ENCODE data around the gene B3GNT7. TPM values are rescaled to one million over a fixed set of nuclear protein-coding genes. Genes with fewer than 3 reads are reported as not detected.
"Not testable (repeated sequence)": the region's sequence is repeated elsewhere in the genome, so short reads cannot be mapped to it uniquely, and the experiment has no call there.

The B3GNT7 gene
- total RNA-seq, 3 donors from 2014 or later: 0.24 to 0.46 (median 0.40) TPM

DNA sequence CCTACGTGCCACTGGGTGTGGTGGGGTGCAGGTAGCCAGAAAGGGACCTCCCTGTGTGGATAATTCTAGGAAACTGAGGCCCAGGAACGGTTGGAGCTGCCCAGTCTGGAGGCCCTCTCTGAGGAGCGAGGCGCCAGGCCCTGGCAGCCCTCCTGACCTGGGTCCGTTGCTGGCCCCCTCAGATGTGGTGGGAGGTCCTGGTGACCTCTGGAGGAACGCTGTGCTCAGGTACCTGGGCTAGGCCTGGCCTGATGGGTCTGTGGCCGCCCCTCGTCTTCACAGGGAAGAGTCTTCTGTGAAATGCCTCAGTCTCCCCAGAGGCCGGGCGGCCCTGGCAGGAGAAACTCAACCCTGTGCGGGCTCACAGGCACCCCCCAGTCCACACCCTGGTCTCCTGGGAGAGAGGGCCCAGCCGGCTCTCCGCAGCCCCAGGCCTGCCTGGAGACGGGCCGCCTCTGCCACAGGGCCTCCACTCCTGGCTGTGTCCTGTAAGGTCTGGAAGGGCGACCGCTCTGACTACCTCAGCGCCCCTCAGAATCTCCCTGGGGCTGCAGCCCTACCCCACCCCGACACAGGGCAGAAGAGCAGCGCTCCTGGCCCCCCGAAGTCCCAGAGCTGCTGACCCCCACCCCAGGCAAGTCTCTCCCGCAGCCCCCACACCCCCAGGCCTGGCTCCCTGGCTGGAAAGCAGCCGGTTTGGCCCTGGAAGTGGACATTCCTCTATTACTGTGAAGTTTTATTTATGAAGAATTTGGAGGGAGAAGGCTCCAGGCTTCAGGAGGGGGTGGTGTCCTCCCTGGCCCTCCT lies 3.7 kb downstream of the B3GNT7 start:
- Mint-ChIP-seq H3K4me1 (ENCODE audit: low read depth) (peaks cover 13% of the 10 kb centered on the region), H3K36me3 (ENCODE audit: insufficient read depth) (no peaks in the 10 kb centered on the region), H3K9me3 (no peaks in the 10 kb centered on the region), H3K27me3 (ENCODE audit: low read depth) (peaks cover 24% of the 10 kb centered on the region), H3K4me3 (no peak overlapping the region)
- DNase-seq (no peak), ATAC-seq (no peak)

DNA sequence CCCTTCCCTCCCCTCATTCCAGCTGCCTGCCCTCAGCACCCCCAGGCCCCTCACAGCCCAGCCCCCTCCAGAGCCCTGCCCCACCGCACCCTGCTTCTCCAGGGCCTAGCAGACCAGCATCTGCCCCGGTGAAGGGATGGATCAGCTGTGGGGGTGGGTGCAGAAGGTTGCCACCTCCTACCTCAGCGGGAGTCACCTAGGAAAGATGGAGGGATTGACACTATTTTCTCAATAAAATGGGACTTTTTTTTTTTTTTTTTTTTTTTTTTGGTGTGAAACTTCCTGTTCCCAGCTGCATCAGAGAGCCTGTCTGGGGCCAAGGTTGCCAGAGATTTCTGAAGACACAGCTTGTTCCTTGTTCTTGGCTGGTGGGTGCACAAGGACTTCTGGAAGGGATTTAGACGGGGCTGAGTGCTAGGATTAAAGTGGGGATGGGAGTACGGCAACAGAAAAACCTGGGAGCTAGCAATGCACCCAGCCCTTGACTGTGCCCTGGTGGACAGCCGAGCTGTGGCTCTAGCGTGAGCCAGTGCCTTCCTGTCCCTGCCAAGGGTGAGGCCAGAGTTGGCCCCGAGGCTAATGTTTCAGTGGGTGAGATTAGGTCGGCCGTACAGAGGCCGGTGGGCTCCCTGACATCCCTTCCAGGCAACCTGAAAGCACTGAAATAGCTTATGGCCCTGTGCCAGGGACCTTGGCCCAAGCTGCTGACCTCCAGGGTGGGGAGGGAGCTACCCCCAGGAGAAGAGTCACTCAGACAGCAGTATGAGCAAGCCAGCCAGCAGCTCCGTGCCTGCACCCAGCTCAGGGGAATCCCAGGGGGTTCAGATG lies 4.6 kb downstream of the B3GNT7 start:
- peaks cover 6% of the 10 kb centered on the region for H3K4me1 Mint-ChIP-seq (ENCODE audit: low read depth)
- no peaks in the 10 kb centered on the region for H3K36me3 Mint-ChIP-seq (ENCODE audit: insufficient read depth)
- ATAC-seq (no peak), DNase-seq (no peak)
- H3K4me3 Mint-ChIP-seq: no peak overlapping the region
- no peaks in the 10 kb centered on the region for H3K9me3 Mint-ChIP-seq
- peaks cover 17% of the 10 kb centered on the region for H3K27me3 Mint-ChIP-seq (ENCODE audit: low read depth)

DNA sequence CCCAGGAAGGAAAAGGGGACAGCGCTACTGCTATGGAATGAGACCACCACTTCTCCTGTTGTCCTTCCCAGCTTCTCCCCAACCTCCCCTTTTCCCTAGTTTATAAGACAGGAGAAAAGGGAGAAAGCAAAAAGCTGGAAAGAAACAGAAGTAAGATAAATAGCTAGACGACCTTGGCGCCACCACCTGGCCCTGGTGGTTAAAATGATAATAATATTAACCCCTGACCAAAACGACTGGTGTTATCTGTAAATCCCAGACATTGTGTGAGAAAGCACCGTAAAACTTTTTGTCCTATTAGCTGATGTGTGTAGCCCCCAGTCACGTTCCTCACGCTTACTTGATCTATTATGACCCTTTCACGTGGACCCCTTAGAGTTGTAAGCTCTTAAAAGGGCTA lies 5.2 kb downstream of the B3GNT7 start:
- not testable (repeated sequence) for H3K9me3 Mint-ChIP-seq; H3K4me1 Mint-ChIP-seq (ENCODE audit: low read depth); H3K36me3 Mint-ChIP-seq (ENCODE audit: insufficient read depth); ATAC-seq; H3K4me3 Mint-ChIP-seq; DNase-seq
- peaks cover 15% of the 10 kb centered on the region for H3K27me3 Mint-ChIP-seq (ENCODE audit: low read depth)

DNA sequence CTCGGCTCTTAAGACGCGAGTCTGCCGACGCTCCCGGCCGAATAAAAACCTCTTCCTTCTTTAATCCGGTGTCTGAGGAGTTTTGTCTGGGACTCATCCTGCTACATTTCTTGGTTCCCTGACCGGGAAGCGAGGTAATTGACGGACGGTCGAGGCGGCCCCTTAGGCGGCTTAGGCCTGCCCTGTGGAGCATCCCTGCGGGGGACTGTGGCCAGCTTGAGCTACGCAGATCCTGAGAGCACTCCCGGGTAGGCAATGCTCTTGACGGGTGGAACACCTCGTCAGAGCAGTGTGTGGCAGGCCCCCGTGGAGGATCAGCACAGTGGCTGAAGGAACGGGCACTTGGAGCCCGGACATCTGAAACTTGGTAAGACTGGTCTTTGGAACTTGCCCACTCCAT lies 5.6 kb downstream of the B3GNT7 start:
- H3K36me3 Mint-ChIP-seq (ENCODE audit: insufficient read depth); DNase-seq; H3K9me3 Mint-ChIP-seq; ATAC-seq; H3K4me3 Mint-ChIP-seq: not testable (repeated sequence)
- Mint-ChIP-seq H3K27me3 (ENCODE audit: low read depth) (peaks cover 15% of the 10 kb centered on the region), H3K4me1 (ENCODE audit: low read depth) (peaks cover 12% of the 10 kb centered on the region)

DNA sequence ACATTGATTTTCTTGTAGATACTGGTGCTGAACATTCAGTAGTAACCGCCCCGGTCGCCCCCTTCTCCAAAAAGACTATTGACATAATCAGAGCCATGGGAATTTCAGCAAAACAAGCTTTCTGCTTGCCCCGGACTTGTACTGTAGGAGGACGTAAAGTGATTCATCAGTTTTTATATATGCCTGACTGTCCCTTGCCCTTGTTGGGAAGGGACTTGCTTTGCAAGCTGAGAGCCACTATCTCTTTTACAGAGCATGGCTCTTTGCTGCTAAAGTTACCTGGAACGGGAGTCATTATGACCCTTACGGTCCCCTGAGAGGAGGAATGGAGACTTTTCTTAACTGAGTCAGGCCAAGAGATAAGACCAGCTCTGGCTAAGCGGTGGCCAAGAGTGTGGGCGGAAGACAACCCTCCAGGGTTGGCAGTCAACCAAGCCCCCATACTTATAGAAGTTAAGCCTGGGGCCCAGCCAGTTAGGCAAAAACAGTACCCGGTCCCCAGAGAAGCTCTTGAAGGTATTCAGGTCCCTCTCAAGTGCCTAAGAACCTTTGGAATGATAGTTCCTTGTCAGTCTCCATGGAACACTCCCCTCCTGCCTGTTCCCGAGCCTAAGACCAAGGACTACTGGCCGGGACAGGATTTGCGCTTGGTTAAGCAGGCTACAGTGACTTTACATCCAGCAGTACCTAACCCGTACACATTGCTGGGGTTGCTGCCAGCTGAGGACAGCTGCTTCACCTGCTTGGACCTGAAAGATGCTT lies 8.1 kb downstream of the B3GNT7 start:
- not testable (repeated sequence) for DNase-seq; H3K4me3 Mint-ChIP-seq; ATAC-seq; H3K9me3 Mint-ChIP-seq; H3K27me3 Mint-ChIP-seq (ENCODE audit: low read depth); H3K36me3 Mint-ChIP-seq (ENCODE audit: insufficient read depth)
- peaks cover 15% of the 10 kb centered on the region for H3K4me1 Mint-ChIP-seq (ENCODE audit: low read depth)

DNA sequence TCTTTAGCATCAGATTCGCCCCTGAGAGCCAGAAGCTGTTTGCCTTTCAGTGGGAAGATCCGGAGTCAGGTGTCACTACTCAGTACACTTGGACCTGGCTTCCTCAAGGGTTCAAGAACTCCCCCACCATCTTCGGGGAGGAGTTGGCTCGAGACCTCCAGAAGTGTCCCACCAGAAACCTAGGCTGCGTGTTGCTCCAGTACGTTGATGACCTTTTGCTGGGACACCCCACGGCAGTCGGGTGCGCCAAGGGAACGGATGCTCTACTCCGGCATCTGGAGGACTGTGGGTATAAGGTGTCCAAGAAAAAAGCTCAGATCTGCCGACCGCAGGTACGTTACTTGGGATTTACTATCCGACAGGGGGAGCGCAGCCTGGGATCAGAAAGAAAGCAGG lies 8.7 kb downstream of the B3GNT7 start:
- DNase-seq; H3K4me3 Mint-ChIP-seq; H3K27me3 Mint-ChIP-seq (ENCODE audit: low read depth); H3K9me3 Mint-ChIP-seq; ATAC-seq; H3K36me3 Mint-ChIP-seq (ENCODE audit: insufficient read depth): not testable (repeated sequence)
- H3K4me1 Mint-ChIP-seq (ENCODE audit: low read depth): peaks cover 15% of the 10 kb centered on the region

DNA sequence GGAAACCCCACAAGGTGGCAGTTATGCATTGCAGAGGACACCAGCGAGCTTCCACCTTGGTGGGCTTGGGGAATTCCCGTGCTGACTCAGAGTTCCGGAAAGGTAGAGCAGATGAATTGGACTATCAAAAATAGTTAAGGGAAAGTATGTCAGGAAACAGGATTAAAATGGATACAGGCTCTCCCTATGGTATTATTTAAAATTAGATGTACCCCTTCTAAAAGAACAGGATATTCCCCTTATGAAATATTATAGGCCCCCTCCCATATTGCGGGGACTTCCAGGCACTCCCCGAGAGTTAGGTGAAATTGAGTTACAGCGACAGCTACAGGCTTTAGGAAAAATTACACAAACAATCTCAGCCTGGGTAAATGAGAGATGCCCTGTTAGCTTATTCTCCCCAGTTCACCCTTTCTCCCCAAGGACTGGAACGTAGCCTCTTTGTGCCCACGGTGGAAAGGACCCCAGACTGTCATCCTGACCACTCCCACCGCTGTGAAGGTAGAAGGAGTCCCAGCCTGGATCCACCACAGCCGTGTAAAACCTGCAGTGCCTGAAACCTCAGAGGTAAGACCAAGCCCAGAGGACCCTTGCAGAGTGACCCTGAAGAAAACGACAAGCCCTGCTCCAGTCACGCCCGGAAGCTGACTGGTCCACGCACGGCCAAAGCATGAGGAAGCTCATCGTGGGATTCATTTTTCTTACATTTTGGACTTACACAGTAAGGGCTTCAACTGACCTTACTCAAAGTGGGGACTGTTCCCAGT lies 10.3 kb downstream of the B3GNT7 start:
- Mint-ChIP-seq H3K4me1 (ENCODE audit: low read depth) (peaks cover 15% of the 10 kb centered on the region), H3K27me3 (ENCODE audit: low read depth) (peaks cover 13% of the 10 kb centered on the region)
- H3K9me3 Mint-ChIP-seq; H3K4me3 Mint-ChIP-seq; H3K36me3 Mint-ChIP-seq (ENCODE audit: insufficient read depth): not testable (repeated sequence)
- peak; percentile 49 for DNase-seq
- ATAC-seq: peak; percentile 57 to 73

DNA sequence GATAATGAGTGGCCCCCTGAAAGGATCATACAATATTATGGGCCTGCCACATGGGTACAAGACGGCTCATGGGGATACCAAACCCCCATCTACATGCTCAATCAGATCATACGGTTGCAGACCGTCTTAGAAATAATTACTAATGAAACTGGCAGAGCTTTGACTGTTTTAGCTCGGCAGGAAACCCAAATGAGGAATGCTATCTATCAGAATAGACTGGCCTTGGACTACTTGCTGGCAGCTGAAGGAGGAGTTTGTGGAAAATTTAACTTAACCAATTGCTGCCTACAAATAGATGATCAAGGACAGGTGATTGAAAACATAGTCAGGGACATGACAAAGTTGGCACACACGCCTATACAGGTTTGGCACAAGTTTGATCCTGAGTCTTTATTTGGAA lies 12.2 kb downstream of the B3GNT7 start:
- Mint-ChIP-seq H3K27me3 (ENCODE audit: low read depth) (peaks cover 25% of the 10 kb centered on the region), H3K4me1 (ENCODE audit: low read depth) (peaks cover 21% of the 10 kb centered on the region)
- not testable (repeated sequence) for DNase-seq; ATAC-seq; H3K36me3 Mint-ChIP-seq (ENCODE audit: insufficient read depth); H3K4me3 Mint-ChIP-seq; H3K9me3 Mint-ChIP-seq

DNA sequence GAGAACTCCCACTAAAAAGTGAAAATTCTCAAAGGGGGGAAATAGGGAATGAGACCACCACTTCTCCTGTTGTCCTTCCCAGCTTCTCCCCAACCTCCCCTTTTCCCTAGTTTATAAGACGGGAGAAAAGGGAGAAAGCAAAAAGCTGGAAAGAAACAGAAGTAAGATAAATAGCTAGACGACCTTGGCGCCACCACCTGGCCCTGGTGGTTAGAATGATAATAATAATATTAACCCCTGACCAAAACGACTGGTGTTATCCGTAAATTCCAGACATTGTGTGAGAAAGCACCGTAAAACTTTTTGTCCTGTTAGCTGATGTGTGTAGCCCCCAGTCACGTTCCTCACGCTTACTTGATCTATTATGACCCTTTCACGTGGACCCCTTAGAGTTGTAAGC lies 12.8 kb downstream of the B3GNT7 start:
- peaks cover 23% of the 10 kb centered on the region for H3K4me1 Mint-ChIP-seq (ENCODE audit: low read depth)
- peaks cover 30% of the 10 kb centered on the region for H3K27me3 Mint-ChIP-seq (ENCODE audit: low read depth)
- H3K9me3 Mint-ChIP-seq; ATAC-seq; H3K4me3 Mint-ChIP-seq; H3K36me3 Mint-ChIP-seq (ENCODE audit: insufficient read depth); DNase-seq: not testable (repeated sequence)

DNA sequence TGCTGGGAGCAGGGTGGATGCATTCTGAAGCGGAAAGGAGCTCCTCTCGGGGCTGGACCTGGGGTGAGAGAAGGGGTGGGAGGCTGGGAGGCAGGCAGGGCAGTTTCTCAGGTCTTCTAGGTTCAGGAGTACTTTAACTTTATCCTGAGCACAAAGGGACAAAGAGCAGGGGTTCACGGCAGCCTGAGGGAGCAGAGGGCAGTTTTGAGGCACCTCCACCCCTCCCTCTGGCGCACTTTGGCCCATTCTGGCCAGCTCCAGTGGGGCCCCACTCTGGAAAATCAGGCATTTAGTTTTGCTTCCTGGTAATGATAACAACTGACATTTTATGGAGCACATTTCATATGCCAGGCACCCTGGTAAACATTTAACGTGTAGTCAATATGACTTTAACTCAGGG lies 14.3 kb downstream of the B3GNT7 start:
- no peak overlapping the region for H3K4me3 Mint-ChIP-seq
- no peak for DNase-seq
- no peak for ATAC-seq
- H3K4me1 Mint-ChIP-seq (ENCODE audit: low read depth): peaks cover 23% of the 10 kb centered on the region
- H3K36me3 Mint-ChIP-seq (ENCODE audit: insufficient read depth): peaks cover 4% of the 10 kb centered on the region
- peaks cover 6% of the 10 kb centered on the region for H3K9me3 Mint-ChIP-seq
- H3K27me3 Mint-ChIP-seq (ENCODE audit: low read depth): peaks cover 38% of the 10 kb centered on the region

DNA sequence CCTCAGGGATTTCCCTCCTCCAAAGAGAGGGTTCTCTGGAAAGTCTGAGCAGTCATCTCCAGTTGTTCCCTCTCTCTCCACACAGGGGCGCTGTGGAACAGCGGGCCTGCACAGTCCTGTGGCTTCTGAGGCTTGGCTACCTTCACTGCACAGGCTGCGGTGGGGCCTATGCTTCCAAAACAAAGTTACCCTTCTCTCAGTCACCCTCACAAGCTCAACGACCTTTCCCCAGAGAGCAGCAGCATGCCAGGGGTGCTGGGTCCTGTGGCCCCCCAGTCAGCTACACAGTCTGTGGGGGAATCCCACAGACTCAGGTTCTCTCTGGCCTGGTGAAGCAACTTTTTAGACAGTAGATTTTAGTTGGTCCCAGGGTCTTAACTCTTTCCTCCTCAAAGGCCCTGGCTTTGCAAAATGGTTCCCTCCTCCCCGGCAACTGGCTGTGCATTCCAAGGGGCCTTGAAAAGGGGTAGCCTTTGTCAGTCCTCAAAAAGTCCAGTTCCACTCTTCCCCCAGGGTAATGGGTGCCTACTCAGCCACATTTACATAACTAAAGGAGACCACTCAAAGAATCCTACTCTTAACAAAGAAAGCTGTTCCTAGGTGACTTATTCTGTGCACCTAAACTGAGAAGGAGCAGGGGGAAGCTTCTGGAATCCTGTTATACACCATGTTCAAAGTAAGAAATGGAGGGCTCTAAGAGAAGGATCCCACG lies 14.9 kb downstream of the B3GNT7 start:
- peaks cover 40% of the 10 kb centered on the region for H3K27me3 Mint-ChIP-seq (ENCODE audit: low read depth)
- peaks cover 6% of the 10 kb centered on the region for H3K9me3 Mint-ChIP-seq
- H3K36me3 Mint-ChIP-seq (ENCODE audit: insufficient read depth): peaks cover 4% of the 10 kb centered on the region
- DNase-seq (no peak), ATAC-seq (no peak)
- H3K4me1 Mint-ChIP-seq (ENCODE audit: low read depth): peaks cover 21% of the 10 kb centered on the region
- H3K4me3 Mint-ChIP-seq: no peak overlapping the region

DNA sequence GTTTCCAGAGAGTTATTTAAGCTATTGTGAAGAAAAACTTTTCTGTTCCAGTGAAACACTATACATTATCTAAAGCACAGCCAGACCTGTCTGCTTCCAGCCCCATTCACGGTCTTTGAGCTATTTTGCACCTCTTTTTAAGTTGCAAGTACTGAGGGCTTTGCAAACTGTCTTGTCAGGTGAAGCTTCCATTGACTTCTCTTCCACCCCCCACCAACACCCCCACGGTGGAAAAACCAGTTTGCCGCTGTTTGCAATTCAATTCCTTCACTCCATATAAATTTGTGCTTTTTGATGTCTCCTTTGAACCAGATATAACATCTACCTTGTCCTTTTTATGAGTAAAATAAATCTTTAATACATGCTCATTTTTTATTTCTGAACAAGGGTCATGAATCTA lies 15.7 kb downstream of the B3GNT7 start:
- DNase-seq (no peak), ATAC-seq (no peak)
- peaks cover 4% of the 10 kb centered on the region for H3K36me3 Mint-ChIP-seq (ENCODE audit: insufficient read depth)
- H3K9me3 Mint-ChIP-seq: peaks cover 6% of the 10 kb centered on the region
- H3K27me3 Mint-ChIP-seq (ENCODE audit: low read depth): peaks cover 40% of the 10 kb centered on the region
- H3K4me3 Mint-ChIP-seq: no peak overlapping the region
- peaks cover 15% of the 10 kb centered on the region for H3K4me1 Mint-ChIP-seq (ENCODE audit: low read depth)

DNA sequence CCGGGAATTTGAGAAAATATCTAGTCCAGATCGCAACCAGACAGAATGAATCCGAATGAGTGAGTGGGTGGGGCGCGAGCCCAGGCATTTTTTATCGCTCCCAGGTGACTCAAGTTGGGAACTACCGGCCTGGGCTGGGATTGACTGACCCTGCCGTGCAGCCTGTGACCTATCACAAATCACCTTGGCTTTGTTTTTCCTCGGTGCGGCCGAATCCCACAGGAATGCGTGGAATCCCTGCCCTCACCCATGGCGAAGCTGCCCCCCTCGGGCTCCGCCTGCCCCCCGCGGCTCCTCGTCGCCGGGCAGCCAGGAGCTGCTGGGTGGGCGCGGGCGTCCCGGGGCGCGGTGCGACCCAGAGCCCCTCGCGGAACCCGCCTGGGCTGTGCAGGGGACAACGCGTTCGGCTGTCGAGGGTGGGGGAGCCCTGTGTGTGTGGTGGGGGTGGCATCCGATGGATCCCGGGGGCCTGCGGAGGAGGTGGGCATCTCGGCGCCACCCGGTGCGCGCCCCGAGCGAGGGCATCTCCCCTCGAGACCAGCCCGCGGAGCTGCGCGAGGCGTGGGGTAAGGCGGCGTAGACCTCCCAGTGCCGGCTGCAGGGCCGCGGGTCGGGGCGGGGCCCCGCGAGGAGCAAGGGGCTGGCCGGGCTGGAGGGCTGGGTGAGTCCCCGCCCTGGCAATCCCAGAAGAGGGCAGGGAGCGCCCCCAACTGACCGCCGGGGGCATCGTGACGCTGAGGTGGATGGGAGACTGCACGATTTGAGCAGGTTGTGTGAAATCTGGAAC lies 16.5 kb downstream of the B3GNT7 start:
- Mint-ChIP-seq H3K4me3 (peak overlapping the region; percentile 29), H3K36me3 (ENCODE audit: insufficient read depth) (peaks cover 4% of the 10 kb centered on the region), H3K27me3 (ENCODE audit: low read depth) (peaks cover 40% of the 10 kb centered on the region), H3K4me1 (ENCODE audit: low read depth) (peaks cover 8% of the 10 kb centered on the region), H3K9me3 (peaks cover 6% of the 10 kb centered on the region)
- DNase-seq: peak; percentile 63
- peak; percentile 99 to 100 for ATAC-seq

Data from activated T-cell treated with anti-CD3 and anti-CD28 coated beads, Interleukin-2, amount 50 U/mL, for 4 hours (primary cell).